ENCODE measurements around the gene CLTC.

CLTC gene

DNA sequence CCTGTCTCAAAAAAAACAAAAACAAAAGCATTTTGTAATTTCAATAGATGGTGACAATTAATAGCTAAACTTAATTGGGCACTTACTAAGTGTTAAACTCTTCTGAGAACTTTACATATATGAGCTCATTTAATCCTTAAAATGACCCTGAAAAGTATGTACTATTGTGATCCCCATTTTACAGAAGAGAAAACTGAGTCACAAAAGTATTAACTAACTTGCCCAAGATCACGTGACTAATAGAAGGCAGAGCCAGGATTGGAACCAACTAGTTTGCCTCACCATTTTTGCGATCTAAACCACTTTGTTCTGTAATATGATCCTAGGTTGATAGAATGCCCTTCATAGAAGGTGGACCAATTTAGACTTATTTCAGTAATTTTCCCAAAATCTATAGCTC is 114.0 kb downstream of the CLTC start:
- no peak for DNase-seq

DNA sequence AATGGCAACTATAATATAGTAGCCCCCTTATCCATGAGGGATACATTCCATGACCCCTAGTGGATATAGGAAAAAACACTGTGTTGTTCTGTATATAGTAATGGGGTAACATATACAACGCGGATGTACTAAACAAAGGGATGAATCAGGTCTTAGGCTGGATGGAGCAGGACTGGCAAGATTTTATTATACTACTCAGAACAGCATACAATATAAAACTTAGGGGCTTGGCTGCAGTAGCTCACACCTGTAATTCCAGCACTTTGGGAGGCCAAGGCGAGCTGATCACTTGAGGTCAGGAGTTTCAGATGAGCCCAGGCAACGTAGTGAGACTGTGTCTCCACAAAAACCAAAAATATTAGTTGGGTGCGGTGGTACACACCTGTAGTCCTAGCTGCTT is 114.5 kb downstream of the CLTC start:
- DNase-seq = no peak

GRCh38 chr17:59737324-59737723 is 117.6 kb downstream of the CLTC start:
- no peak for DNase-seq

- no peak for DNase-seq
These were observed 124.1 kb downstream of the CLTC start for GRCh38 chr17:59743842-59744241.

GRCh38 chr17:59745040-59745439 is 125.3 kb downstream of the CLTC start:
- DNase-seq = no peak
